ENCODE measurements around the gene DENND1A.

DENND1A gene

DNA sequence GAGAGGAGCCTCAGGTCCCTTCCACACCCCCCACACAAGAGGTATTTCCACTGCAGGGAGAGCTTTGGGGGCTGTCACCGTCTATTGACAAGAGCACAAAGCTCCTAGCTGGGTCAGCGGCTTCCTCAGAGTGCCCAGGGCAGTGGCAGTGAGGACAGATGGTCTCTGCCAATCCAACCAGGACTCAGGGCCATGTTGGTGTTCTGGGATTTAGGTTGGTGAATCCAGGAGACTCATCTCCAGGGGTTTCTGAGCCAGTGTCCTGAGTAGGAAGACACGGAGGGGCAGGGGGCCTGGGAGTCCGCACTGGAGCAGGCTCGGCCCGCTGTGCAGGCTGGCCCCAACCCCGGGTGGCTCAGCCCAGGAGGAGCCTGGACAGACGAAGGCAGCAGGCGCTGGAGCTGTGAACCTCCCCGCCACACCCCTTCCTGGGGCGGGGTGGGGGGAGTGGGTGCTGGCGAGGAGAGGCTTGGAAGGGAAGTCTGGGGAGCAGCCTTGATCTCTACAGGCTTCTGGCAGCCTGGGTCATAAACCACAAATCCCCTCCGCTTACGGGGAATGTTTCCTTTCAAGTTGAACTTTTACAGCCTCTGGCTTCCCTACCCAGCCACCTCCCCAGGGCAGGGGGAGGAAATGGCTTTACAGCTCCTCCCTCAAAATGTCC lies 554.3 kb downstream of the DENND1A start:
- no peak for DNase-seq

DNA sequence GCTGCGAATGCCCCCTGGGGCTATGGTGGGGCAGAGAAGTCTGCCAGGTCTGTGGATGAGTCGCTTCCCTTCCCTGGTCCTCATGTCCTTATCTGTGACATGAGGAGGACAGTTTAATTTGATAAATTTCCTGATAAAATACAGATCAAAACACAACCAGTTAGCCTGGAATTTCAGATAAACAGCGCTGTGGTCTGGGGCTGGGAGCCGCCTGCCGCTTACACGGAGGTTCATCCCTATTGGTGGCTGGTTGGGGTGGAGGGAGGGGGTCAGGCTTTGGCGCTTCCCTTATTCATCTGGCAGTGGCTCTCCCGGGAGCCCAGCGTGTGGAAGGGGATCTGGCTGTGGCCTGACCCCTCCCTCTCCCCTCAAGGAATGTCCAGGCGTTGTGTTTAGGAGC lies 556.0 kb downstream of the DENND1A start:
- no peak for DNase-seq

DNA sequence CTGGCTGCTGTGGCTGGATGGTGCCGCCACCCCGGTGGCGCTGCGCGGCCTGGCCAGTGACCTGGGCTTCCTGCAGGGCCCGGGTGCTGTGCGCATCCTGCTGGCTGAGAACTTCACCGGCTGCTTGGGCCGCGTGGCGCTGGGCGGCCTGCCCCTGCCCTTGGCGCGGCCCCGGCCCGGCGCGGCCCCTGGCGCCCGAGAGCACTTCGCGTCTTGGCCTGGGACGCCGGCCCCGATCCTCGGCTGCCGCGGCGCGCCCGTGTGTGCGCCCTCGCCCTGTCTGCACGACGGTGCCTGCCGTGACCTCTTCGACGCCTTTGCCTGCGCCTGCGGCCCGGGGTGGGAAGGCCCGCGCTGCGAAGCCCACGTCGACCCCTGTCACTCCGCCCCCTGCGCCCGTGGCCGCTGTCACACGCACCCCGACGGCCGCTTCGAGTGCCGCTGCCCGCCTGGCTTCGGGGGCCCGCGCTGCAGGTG lies 556.4 kb downstream of the DENND1A start:
- no peak for DNase-seq

DNA sequence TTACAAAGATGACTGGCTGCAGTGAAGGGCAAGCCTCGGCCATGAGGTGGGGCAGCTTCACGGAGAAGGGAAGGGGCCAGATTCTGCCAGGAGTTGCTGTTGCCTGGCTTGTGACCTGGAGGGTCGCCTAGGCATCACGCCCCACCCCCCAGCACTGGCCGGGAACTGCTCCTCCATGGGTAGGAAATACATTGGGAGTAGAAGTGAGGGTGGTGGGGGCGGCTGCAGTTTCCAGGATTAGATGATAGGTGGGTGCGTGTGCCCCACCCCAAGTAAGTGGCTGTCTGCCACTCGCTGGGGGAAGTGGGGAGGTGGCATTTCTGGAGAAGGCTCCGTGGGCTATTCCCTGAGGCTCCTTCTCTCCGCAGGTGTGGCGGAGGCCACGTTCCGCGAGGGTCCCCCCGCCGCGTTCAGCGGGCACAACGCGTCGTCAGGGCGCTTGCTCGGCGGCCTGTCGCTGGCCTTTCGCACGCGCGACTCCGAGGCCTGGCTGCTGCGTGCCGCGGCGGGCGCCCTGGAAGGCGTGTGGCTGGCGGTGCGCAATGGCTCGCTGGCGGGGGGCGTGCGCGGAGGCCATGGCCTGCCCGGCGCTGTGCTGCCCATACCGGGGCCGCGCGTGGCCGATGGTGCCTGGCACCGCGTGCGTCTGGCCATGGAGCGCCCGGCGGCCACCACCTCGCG lies 557.0 kb downstream of the DENND1A start:
- no peak for DNase-seq

DNA sequence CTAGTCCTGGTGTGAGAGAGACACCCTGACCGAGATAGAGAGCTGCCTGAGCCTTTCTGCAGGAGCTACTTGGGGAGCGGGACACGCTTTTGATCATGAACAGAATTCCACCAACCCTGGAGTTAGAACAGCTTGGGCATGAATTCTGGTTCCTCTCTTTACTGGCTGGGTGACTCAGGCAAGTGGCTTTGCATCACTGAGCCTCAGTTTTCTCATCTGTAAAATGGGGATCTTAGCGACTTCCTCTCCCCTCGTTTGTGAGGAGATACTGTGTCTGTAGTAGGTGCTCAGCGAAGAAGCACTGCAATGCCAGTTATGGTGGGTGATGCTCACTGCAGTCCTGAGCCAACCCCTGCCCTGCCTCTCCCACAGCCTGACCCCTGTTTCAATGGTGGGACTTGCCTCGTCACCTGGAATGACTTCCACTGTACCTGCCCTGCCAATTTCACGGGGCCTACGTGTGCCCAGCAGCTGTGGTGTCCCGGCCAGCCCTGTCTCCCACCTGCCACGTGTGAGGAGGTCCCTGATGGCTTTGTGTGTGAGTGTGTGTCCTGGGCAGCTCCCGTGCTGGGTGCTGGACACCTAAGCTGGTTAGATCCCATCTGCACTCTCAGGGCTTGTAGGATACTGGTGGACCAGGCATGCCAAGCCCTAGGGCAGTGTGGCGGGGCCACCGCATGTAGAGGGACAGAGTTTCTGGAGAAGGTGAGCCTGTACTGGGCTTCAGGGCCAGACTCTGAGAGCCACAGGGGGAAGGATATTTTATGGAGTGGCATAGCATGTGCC lies 557.9 kb downstream of the DENND1A start:
- DNase-seq: no peak

DNA sequence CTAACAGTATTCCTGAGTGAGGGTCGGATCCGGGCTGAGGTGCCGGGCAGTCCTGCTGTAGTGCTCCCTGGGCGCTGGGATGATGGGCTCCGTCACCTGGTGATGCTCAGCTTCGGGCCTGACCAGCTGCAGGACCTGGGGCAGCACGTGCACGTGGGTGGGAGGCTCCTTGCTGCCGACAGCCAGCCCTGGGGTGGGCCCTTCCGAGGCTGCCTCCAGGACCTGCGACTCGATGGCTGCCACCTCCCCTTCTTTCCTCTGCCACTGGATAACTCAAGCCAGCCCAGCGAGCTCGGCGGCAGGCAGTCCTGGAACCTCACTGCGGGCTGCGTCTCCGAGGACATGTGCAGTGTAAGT lies 558.7 kb downstream of the DENND1A start:
- no peak for DNase-seq

DNA sequence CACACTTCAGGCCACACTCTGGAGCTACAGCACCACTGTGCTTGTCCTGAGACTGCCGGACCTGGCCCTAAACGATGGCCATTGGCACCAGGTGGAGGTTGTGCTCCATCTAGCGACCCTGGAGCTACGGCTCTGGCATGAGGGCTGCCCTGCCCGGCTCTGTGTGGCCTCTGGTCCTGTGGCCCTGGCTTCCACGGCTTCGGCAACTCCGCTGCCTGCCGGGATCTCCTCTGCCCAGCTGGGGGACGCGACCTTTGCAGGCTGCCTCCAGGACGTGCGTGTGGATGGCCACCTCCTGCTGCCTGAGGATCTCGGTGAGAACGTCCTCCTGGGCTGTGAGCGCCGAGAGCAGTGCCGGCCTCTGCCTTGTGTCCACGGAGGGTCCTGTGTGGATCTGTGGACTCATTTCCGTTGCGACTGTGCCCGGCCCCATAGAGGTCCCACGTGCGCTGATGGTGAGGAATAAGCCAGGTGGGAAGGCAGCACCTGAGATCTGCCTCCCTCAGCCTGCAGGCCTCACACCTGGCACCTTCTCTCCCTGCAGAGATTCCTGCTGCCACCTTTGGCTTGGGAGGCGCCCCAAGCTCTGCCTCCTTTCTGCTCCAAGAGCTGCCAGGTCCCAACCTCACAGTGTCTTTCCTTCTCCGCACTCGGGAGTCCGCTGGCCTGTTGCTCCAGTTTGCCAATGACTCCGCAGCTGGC lies 559.2 kb downstream of the DENND1A start:
- DNase-seq: no peak

DNA sequence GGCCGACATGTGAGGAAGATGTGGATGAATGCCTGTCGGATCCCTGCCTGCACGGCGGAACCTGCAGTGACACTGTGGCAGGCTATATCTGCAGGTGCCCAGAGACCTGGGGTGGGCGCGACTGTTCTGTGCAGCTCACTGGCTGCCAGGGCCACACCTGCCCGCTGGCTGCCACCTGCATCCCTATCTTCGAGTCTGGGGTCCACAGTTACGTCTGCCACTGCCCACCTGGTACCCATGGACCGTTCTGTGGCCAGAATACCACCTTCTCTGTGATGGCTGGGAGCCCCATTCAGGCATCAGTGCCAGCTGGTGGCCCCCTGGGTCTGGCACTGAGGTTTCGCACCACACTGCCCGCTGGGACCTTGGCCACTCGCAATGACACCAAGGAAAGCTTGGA lies 559.8 kb downstream of the DENND1A start:
- no peak for DNase-seq

DNA sequence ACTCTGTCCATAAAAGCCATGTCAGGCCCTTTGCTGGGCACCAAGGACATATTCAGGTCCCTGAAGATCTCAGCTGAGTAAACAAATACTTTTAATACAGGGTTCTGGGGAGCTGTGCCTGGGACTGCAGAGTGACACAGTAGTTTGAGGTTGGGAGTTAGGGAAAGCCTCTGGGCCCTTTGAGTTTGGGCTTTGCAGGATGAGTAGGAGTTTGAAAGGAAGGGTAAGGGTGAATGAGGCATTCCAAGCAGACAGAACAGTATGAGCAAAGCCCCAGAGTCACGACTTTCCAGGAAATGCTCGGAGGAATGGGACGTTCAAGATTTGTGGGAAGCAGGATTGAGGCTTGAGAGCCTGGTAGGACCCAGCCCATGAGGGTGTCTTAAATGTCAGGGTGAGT lies 560.6 kb downstream of the DENND1A start:
- DNase-seq: no peak

DNA sequence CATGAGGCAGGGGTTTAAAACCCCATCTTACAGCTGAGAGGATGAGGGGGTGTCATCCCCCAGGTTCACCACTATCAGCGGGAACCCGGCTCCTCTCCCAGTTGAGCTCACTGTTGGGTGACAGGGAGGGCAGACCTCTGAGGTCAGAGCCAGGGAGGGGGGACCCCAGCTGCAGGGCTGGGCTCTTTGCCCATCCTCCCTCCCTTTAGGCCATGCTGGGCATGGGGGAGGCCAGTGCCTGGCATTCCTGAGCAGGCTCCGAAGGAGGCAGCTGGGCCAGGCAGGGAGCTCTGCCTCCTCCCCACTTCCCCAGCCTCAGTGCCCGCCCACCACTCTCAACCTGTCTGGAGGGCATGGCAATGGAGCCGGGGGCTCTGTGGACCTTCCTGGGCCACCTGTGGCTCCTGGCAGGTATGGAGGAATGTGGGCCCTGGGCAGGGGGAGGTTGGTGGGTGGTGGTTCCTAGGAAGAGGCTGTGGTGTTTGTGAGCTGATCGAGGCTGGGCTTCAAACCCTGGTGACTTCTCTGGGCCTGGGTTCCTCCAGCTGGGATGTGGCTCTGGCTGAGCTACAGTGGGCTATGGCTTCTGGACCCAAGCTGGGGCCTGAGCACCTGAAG lies 561.3 kb downstream of the DENND1A start:
- no peak for DNase-seq

DNA sequence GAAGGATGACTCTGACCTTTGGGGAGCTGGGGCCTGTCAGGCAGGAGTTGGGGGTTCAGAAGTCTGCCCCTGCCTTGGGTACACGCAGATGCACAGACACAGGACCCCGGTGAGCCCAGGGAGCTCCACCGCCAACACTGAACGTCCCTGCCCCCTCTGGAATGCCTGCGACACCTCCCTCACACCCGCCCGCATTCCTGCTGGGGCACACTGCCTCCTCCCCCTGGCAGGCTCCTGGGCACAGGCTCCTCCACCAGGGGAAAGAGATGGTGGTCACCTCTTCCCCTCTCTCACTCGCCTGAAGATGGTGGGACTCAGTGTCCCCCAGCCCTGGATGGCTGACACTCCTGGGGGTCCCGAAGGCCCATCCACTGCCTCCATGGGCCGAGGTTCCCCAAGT lies 561.9 kb downstream of the DENND1A start:
- no peak for DNase-seq

DNA sequence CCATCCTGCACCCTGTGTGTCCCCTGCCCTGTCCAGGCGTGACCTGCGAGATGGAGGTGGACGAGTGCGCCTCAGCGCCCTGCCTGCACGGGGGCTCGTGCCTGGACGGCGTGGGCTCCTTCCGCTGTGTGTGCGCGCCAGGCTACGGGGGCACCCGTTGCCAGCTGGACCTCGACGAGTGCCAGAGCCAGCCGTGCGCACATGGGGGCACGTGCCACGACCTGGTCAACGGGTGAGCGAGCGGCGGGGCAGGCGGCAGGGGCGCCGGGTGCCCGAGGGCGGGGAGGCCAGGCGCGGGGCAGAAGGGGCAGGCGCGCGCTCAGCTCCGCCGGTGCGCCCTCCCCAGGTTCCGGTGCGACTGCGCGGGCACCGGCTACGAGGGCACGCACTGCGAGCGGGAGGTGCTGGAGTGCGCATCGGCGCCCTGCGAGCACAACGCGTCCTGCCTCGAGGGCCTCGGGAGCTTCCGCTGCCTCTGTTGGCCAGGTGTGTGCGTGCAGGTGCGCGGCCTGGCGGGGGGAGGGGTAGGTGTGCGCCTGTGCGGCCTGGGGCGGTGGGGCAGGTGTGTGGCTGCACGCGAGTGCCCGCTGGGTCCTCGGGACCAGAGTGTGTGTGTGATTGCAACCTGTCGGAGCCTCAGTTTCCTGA lies 563.9 kb downstream of the DENND1A start:
- no peak for DNase-seq

DNA sequence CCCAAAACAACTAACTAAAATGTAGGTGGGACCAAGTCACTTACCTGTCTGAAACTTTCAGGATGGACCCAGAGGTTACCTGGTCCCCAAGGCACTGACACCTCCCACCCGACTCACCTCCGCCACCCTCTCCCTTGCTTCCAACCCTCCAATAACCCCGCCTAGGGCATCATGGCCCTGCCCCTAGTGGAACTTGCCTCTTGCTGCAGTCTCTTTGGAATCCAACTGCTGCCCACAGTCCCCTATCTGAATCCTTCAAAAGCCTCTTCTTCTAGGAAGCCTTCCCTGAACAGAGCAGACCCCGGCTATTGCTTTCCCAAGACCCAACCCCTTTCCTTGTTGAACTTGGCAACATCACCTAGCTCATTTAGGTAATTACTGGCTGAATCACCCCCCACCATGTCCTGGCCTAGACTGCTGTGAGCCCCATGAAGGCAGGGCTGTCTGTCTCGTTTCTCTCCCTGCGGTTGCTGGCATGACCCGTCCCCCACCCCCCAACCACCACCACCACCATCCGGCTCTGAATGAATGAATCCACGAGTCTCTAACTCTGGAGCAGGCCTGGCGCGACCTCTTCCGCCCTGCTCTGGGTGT lies 564.5 kb downstream of the DENND1A start:
- no peak for DNase-seq

DNA sequence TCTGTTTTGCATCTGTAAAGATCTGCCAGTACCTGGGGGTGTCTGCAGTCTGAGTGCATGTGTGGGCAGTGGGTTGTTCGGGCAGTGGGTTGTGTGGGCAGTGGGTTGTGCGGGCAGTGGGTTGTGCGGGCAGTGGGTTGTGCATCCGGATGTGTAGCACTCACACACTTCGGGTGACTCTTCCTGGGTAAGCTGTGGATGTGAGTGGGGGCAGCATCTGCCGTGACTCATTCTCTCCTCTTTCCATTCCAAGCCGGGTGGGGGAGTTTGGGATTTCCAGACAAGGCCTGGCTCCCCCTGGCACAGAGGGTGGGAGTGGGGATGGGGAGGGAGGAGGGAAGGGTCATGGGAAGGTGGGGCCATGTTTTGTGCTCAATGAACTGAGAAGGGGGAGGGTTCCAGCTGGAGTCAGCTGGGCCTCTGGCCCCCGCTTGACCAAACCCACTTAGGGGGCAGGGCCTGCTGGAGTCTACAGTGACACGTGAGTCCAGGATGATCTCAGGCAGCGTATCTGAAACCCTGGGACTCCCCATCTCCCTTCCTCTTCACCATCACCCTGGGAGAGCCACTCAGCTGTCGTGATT lies 565.6 kb downstream of the DENND1A start:
- DNase-seq: no peak

DNA sequence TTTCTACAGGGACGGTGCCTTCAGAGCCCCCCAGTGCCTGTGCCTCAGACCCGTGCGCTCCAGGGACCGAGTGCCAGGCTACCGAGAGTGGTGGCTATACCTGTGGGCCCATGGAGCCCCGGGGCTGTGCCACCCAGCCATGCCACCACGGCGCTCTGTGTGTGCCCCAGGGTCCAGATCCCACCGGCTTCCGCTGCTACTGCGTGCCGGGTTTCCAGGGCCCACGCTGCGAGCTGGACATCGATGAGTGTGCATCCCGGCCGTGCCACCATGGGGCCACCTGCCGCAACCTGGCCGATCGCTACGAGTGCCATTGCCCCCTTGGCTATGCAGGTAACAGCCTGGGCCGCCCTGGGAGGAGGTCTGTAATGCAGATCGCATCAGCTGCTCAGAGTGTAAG lies 567.1 kb downstream of the DENND1A start:
- no peak for DNase-seq

DNA sequence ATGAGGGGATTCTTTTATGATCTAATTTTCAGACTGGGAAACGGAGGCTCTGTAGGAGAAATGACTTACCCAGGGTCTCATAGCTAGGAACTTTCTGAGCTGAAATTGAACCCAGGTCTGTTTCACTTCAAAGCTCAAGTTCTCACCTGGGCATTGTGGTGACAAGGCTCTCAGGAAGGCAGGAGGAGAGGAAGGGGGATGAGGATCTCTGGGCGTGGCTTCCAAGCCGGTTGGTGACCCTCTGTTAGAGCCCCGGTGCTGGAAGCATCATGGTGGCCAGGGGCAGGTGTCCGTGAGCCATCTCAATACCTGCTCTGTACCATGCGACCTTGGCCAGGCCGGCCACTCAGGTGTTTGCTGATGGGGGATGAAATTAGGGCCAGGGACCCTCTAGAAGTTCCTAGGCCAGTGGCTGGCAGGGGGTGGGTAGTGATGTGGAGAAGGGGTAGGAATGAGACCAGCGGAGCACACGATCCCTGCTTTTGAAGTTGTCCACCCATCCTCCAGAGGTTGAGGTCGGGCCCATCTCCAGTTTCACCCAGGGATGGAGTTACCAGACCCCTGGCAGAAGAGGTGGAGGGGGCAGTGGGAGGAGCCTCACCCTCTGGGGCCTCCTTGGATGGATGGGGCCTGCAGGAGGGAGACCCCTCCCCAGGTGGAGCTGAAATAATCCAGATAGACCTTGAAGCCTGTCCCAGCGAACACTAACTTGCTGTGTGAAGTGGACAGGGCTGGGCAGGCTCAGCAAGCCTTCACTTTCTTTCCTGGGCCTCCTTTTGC lies 568.0 kb downstream of the DENND1A start:
- no peak for DNase-seq

DNA sequence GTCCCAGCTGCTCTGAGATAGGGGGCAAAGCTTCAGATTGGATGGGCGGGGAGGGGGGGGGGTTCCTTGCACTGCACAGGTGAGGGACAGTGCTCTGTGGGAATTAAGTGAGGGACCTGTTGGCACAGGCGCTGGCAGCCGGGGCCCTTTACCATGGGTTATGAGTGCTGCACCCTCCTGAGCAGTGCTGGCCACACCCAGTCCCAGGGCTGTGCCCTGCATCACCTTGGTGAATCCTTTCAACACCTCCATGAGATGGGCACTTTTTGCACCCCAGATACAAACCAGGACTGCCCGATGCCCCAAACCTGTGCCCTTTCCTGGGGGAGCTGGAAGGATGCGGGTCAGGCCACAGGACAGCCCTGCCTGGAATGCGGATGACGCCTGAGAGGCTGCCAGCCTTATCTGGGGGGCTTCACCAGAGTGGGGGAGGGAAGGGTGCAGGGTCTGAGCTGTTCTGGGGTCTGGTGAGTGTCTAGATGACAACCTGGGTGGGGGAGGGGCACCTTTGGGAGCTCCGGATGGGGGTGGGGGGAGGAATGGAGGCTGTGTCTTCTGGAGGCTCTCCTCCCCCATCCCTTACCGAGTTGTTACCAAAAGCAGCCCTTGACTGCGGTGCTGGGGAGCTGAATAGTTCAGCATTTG lies 568.7 kb downstream of the DENND1A start:
- no peak for DNase-seq

DNA sequence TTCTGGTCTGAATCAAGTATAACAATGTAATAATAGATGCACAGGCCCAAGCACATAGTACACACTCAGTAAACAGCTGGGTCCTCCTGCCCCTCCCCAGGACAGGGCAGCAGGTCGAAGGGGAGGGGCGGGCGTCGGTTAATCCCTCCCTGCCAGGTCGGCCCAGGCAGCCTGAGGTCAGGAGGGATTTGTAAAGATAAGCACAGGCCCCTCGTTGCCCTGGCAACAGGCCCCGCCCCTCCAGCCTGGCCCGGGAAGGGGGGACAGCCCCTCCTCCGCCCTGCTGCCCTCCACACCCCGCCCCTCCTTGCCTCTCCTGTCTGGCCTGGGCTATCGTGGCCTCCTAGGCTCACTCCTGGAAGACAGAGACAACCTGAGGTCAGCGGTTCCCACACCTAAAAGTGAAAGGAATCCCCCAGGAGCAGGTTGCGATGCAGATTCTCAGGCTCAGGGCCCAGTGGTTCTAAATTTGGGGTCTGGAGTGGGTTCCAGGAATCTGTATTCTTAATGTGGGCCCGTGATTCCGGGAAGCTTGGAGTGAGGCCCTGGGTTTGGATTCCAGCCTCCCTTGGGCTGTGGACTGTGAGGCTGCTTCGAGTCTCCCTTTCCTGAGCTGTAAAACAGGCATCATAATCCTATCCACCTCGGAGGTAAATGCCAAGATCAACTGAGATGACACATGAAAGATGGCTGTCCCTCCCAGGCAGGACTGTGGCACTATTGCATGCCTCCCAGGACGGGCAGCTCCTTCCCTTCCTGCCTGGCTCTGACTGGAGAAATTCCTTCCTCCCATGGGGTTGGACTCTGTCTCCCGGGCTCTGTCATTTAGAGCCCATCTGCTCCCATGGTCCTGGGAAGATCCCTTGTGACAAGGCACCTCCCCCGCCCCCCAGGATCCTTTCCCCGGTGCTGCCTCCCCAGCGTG lies 569.5 kb downstream of the DENND1A start:
- DNase-seq: no peak

DNA sequence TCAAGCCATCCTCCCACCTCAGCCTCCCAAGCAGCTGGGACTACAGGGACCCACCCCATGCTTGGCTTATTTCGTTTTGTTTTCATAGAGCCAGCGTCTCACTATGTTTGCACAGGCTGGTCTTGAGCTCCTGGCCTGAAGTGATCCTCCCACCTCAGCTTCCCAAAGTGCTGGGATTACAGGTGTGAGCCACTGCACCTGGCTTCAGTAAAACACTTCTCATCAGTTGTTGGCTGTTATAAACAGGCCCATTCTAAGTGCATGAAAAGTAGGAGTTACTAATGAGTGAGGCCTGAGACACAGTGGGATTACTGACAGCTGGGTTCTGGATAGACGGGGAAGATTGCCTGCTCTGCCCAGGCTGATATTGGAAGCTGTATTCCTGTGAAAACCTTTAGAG lies 570.4 kb downstream of the DENND1A start:
- DNase-seq: no peak
